Activated CD8-positive, alpha-beta memory T cell treated with anti-CD3 and anti-CD28 coated beads for 4 hours (primary cell): Measurements from ENCODE around the gene SLC30A4.
A peak's percentile ranks its signal among the peaks of the same experiment; 100 is the strongest.
"Not testable (repeated sequence)": the region's sequence is repeated elsewhere in the genome, so short reads cannot be mapped to it uniquely, and the experiment has no call there.

Experiments
- DNase-seq, 2 donors: peaks; one replicate each; pipeline ENCODE4 v3.0.0-alpha.2; 2020; ENCODE audit warnings: low read depth in 2 of 2

The SLC30A4 gene

DNA sequence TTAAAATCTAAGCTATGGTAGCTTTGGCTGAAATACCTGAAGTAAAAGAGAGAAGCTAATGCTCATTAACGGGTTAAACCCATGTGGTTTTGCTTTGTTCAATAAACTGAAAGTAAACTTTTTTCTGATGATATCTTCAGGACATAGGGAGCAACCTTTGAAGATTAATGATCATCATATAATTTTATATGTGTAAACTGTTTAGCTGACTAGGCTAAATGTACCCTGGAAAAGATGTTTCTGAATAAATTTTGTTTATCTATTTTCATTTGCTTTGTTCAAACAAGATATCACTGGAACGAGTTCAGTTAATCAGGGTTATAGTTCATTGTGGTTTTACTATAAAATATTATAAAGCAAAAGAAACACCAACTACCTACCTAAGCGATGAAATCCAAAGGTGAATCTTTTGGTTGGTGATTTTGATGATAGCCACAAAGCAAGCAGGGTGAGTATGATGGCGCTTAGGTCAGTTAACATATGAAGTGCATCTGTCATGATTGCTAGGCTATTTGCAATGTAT lies 11.7 kb downstream of the SLC30A4 start:
- no peak for DNase-seq

DNA sequence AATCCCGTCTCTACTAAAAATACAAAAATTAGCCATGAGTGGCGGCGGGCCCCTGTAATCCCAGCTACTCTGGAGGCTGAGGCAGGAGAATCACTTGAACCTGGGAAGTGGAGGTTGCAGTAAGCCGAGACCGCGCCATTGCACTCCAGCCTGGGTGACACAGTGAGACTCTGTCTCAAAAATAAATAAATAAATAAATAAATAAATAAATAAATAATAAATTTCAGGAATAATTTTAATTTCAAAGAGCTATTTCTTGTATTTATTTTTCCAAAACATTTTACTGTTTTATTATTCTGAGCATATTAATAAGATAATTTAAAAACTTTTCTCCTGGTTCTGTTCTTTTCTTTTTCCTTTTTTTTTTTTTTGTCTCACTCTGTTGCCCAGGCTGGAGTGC lies 15.4 kb downstream of the SLC30A4 start:
- not testable (repeated sequence) for DNase-seq

- DNase-seq: no peak
These were observed 23.1 kb downstream of the SLC30A4 start for GRCh38 chr15:45499426-45499825.

DNA sequence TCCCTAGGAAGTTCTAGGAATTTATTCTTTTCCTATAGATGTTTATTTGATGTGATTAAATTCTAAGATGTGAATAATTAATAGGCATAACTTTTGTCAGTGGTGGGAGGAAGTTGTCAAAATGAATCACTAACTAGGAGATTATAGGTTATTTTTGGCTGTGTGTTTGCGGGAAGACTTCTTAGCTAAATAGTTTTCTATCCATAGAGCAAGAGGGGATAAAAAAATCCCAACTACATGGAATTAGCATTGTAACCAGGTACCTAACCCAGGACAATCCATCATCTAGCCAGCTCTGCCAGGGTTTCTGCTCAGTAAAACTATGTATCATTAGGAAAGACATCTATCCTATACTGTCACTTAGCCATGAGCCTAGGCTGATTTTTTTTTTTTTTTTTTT lies 23.9 kb downstream of the SLC30A4 start:
- DNase-seq: no peak

- DNase-seq: no peak
These were observed 25.3 kb downstream of the SLC30A4 start for GRCh38 chr15:45497261-45497660.

DNA sequence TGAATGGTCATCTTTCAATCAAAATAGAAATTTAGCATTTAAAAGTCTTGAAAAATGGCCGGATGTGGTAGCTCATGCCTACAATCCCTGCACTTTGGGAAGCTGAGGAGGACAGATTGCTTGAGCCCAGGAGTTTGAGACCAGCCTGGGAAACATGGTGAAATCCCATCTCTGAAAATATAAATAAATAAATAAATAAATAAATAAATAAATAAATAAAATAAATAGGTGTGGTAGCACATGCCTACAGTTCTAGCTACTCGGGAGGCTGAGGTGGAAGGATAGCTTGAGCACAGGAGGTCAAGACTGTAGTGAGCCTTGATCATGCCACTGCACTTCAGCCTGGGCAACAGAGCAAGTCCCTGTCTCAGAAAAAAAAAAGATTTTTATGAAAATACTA lies 25.9 kb downstream of the SLC30A4 start:
- DNase-seq: no peak

GRCh38 chr15:45495588-45495987 lies 27.0 kb downstream of the SLC30A4 start:
- no peak for DNase-seq

DNA sequence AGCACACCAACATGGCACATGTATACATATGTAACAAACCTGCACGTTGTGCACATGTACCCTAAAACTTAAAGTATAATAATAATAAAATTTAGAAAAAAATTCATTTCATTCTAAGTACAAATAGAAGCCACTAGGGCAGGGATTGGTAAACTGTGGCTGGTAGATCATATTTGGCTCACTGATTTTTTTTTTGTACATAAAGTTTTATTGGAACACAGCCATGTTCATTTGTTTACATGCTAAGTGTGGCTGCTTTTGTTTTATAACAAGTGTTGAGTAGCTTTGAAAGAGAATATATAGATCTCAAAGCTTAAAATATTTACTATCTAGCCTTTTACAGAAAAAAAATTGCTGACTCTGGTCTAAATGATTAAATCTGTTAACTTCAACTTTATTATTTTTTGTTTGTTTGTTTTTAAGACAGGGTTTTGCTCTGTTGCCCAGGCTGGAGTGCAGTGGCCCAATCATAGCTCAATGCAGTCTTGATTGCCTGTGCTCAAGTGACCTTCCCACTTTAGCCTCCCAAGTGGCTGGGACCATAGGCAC lies 32.8 kb downstream of the SLC30A4 start:
- DNase-seq: no peak

DNA sequence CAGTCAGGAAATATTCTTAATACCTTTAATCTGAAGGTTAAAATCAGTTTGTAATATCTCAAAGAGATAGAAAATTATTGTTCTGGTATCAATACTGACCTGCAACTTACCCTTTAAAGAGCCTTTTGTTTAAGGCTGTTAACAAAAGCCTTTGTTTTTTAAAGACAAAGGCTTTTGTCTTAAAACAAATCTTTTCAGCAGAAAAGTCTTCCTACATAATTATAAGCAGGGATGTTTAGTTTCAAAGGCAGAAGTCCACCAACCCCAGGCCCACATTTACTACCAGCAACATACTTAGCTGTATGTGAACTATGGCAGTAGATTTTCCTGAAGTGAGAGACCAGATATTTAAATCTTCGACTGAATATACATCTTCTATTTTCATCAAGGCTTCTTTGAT lies 36.2 kb downstream of the SLC30A4 start:
- DNase-seq: no peak

DNA sequence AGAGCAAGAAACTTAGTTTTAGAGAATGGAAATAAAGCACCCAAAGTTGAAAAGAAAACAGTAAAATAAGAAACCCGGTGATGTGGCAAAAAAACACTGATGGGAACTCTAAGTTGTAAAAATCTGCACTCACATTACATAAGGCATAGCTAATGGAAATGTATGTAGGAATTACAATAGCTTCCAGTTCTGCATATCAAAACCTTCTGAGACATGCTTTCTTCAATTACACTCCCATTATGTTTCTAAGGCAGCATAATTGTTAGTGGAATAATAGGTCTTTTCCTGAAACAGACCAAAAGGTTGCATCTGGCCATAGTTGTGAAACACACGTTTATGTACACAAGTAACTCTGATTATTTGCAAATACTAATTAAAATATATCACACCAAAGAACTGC lies 41.4 kb downstream of the SLC30A4 start:
- DNase-seq: no peak

GRCh38 chr15:45476410-45476809 lies 46.1 kb downstream of the SLC30A4 start:
- no peak for DNase-seq

DNA sequence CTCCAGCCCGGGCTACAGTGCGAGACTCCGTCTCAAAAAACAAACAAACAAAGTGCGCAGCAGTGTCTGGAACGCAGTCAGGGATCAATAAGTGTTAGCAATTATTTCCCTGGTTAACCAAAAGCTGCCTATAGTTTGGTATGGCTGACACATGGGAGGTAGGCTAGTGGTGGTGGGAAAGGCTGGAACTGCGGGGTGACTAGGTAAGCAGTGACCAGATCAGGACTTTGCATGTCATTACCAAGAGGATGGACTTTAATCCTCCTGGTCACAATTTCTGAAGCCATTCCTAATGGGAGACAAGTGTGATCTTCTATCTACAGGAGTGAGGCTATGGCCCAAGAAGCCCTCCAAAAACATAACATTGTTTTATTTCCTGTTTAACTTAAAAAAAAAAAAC lies 47.8 kb downstream of the SLC30A4 start:
- DNase-seq: no peak

GRCh38 chr15:45473068-45473467 lies 49.5 kb downstream of the SLC30A4 start:
- no peak for DNase-seq

DNA sequence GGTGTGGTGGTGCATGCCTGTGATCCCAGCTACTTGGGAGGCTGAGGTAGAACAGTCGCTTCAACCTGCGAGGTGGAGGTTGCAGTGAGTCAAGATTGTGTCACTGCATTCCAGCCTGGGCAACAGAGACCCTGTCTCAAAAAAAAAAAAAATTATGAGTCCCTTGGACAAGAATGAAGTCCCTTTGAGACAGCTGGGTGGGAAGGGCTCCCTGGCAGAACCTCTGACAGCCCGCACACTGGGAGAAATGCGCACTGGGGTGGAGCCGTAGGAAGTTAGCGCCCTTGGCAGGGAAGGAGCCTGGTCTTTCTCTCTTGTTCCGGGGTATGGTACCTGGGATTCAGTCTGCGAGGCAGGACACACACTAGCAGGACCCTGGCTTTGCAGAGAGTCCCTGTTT lies 51.4 kb downstream of the SLC30A4 start:
- DNase-seq: no peak

DNA sequence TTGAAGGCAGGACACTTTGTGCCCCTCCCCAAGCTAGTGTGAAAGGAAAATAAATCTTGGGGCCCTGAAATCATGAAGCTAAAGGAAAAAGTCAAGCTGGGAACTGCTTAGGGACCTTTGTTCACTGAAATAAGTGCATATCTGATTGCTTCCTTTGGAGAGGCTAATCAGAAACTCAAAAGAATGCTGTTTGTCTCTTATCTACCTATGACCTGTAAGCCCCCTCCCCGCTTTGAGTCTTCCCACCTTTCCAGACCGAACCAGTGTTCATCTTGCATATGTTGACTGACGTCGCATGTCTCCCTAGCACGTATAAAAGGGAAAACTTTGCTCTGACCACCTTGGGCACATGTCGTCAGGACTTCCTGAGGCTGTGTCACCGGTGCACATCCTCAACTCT lies 53.1 kb downstream of the SLC30A4 start:
- no peak for DNase-seq

- DNase-seq: no peak
These were observed 53.5 kb downstream of the SLC30A4 start for GRCh38 chr15:45469027-45469426.

- no peak for DNase-seq
These were observed 54.3 kb downstream of the SLC30A4 start for GRCh38 chr15:45468294-45468693.

GRCh38 chr15:45458746-45459403 lies 63.7 kb downstream of the SLC30A4 start:
- peak; percentile 55 to 66 for DNase-seq

GRCh38 chr15:45457641-45458539 lies 64.7 kb downstream of the SLC30A4 start:
- DNase-seq: peak; percentile 55 to 57

GRCh38 chr15:45457220-45457619 lies 65.3 kb downstream of the SLC30A4 start:
- no peak for DNase-seq

DNA sequence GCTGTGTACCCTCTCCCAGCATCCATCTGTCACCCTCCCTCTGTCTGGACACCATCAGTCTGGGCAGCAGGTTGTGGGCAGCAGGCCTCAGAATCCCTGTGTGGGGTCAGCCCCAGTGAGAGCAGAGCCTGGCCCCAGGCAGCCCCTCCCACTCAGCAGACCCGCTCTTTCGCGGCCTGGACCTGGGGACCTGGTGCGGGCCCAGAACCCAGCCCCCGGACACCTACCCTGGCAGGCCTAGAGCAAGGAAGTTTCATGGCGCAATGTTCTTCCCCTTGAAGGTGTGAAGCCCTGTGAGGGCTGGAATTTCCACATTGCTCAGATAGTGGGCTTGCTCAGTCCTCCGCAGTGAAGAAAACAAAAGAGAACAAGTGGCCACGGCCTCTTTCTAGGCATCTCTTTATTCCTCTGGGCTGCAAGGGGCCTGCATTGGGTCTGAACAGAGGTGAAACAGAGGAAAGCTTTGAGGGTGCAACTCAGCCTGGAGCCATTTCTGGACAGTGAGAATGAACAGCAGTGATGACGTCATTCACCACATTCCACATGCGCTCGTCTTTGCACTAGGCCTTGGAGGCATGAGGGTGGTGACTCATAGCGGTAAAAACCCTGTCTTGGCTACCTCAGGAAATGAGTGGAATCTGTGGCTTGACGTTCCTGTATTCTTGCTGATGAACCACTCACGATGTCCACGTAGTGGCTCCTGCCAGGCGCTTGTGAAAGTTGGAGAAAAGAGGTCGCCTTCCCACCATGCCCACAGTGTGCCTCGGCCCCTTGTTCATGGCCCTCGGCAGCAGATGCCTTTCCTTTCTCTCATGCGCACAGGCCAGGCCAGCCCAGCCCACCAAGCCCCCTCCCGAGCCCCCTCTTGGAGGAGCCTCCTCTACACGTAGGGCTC lies 66.1 kb downstream of the SLC30A4 start:
- peak in 1 of 2 donors; percentile 61 for DNase-seq

DNA sequence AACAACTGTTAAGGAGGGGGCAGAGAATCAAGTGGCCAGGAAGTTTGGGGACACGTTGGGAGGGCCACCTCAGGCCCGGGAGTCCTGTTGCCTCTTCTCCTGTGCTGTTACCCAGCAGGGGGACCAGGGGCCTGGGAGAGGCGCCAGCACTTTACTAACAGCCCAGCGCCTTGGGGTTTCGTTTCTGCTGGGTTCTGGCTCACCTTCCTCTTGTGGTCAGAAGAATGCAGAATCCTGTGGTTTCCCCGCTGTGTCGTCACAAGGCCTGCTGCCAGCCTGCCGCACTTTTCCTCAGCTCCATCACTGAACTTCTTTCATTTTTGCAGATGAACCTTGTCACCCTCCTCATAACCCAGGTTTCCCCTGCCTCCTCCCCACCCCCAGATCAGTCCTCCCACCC lies 67.7 kb downstream of the SLC30A4 start:
- DNase-seq: peak; percentile 26 to 64
